G401 (cell line): ENCODE measurements around the gene AKAP7. TPM values are rescaled to one million over a fixed set of nuclear protein-coding genes. Genes with fewer than 3 reads are reported as not detected.
"Not testable (repeated sequence)": the region's sequence is repeated elsewhere in the genome, so short reads cannot be mapped to it uniquely, and the experiment has no call there.

Source experiments
- DNase-seq: peaks from one replicate; pipeline ENCODE4 v3.0.0-alpha.2; 2015; ENCODE audit warnings: low spot score
- in situ Hi-C: cut with HindIII; loops from 2 replicates; pipeline ENCODE4 v1.10.0; 2016; ENCODE audit warnings: low sequenced_read_pairs, mixed read lengths
- total RNA-seq: library from RNA; depleted of rRNA; stranded (reverse); fragments of >200 nt; shearing (Covaris generic); gene quantifications from 2 replicates; pipeline ENCODE4 v1.2.3, GENCODE V29; 2014

The AKAP7 gene
- total RNA-seq, 1 experiment from 2014 or later, result 1.8 TPM

DNA sequence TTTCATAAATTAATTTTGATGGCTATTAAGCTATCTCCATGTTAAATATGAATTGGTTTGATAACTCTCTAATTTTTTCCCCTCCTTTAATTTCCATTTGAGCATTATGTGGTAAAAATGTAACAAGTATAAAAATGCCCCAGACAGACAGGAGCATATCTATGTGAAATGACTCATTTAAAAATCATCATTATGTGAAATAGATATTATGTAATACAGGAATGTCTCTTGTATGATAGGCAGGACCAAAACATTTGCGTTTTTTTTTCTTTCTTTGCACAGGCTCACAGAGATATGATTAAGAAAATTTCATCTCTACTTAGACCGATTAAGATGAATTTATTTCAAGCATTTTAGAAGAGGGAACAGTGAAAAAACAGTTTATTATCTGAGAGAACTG is 95.8 kb downstream of the AKAP7 start:
- in situ Hi-C loops, result no loop called here
- DNase-seq, result no peak

DNA sequence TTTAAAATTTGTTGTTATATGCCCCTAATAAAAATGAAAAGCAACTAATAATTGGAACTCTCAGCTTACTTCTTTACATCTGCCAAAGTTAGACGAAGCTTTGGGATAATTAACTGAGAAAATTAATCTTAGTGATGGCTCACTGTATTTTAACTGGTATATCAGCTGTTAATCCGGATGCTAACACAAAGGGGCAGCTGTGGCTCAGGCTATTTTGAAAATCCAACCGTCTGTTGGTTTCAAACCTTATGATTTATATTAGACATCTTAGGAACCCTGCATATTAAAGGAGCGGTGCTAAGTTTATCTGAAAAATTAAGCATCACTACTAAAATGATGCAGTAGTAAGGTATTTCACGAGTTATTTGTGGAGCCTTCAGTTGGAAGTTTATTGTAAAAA is 96.6 kb downstream of the AKAP7 start:
- no peak for DNase-seq
- in situ Hi-C loops, result no loop called here

DNA sequence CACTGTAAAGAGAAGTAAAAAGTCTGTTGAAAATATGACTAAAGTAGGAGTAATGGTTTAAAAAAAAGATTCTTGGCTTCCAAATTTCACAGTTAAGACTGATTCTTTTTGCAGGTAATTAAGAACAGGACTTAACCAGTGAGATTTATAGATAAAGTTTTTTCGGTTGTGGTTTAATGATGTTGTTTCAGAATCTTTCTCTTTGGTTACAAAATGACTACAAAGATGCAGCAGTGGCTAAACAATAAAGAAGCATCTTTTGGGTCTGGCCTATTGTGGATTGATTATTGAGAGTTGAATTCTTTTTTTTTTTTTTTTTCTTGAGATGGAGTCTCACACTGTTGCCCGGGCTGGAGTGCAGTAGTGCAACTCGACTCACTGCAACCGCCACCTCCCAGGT is 109.7 kb downstream of the AKAP7 start:
- DNase-seq, result no peak
- in situ Hi-C loops, result no loop called here

DNA sequence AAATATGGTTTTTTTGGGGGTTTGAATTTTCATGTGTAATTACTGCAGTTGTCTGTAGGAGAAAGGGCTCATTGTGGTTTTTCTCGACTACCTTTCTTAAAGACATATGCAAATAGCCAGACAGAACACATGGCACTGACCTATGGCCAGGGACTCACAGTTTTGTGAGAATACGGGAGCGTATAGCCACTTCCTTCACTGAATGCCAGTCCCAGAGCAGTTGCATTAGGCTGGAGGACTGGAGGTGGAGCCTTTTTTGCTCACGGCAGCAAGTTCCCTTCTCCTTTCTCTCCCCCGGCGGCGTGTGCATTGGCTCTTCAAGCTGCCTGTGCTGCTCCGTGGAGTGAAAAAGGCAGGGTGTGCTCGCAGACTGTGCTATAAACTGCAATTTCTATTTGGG is 114.9 kb downstream of the AKAP7 start:
- in situ Hi-C loops, result no loop called here
- peak; percentile 60 for DNase-seq

DNA sequence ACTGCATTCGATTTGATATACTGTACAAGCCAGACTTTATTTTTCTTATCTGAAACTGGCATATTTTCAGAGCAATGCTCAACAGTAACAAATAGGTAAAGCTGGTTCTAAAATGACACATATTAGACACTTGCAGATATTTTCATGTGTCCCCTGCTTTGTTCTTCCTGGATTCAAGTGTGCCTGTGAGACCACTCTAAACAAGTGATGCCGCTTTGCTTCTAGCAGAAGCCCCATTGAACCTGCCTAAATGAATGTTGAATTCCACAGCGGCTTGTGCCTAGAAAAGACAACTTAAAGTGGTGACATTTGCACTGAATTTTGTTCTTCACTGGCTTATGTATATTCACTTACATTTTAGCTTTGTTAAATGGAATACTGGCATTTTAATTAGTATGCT is 115.7 kb downstream of the AKAP7 start:
- in situ Hi-C loops, result no loop called here

DNA sequence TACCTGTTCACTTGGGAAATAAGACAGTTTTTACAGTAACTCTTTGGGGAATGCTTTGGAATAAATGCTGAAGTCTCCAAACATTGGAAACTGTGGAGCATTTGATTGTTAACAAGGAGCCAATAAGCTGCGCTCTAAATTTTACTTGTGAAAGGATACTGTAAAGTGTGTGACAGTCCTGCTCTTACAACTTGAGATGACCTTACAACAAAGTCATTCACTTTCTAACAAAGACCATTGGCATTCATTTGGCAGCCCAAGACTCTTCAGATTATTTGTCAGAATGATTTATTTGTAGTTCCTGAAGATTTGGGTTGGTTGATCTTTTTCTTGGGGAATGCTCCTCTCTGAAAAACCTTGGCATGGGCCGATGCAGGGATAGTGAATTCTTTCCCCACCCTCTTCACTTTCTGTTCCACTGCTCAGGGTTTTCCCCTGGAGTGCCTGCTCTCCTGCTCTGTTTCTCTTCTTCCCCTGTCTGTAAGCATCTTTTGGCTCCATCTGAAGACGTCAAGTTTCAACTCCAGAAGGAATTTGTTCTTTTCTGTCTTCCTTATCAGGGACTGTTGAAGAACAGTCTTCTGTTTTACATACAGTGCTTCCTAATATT is 116.4 kb downstream of the AKAP7 start:
- in situ Hi-C loops, result no loop called here
- no peak for DNase-seq

More for the DNA sequence above, 115.7 kb downstream of the AKAP7 start:
- no peak for DNase-seq

DNA sequence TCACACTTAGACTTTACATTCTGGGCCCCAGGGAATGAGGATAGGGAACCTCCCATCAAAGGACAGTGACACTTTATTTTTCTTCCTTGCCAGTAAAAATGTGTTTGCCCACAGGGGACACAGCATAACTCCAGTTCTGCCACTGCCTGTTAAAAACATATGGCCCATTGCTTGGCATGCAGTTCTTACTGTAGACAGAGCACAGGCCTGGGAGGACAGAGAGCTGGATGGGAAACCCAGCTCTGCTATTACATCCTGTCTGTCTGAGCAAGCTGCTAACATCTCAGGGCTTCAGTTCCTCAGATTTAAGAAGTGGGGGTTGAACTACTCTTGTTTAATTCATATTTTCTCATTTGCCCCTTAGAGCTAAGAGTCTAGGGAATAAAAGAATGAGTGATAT is 120.2 kb downstream of the AKAP7 start:
- in situ Hi-C loops, result no loop called here
- no peak for DNase-seq

DNA sequence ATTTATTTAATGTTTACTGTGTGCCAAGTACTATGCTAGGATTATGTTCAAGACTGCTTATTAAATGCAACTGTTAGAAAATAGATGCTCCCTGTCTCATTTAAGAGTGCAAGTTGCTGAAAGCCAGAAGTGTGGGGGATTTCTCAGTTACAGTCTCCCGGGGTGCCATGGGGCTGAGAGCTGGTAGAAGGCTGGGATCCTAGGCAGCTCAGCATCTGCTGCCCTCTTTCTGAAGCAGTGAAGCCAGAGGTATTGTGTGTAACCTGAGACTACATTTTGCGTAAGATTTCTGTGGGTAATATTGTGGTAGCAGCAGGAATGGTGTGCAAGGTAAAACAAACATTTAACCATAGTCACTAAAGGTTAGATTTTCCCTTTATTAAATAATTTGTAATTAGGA is 120.6 kb downstream of the AKAP7 start:
- in situ Hi-C loops, result no loop called here
- no peak for DNase-seq

DNA sequence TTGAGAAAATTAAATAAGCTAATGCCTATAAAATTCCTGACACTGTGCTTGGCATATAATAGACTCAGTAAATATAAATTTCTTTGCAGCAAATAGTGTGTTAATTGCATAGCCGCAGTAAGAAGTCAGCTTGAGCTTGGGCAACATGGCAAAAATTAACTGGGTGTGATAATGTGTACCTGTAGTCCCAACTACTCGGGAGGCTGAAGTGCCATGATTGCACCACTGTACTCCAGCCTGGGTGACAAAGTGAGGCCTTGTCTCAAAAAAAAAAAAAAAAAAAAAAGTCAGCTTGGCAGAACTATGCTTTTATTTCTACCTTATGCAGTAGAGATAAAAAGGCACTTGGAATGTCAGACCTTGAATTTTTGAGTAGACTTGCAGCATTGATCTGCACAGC is 121.8 kb downstream of the AKAP7 start:
- DNase-seq, result no peak
- in situ Hi-C loops, result no loop called here

DNA sequence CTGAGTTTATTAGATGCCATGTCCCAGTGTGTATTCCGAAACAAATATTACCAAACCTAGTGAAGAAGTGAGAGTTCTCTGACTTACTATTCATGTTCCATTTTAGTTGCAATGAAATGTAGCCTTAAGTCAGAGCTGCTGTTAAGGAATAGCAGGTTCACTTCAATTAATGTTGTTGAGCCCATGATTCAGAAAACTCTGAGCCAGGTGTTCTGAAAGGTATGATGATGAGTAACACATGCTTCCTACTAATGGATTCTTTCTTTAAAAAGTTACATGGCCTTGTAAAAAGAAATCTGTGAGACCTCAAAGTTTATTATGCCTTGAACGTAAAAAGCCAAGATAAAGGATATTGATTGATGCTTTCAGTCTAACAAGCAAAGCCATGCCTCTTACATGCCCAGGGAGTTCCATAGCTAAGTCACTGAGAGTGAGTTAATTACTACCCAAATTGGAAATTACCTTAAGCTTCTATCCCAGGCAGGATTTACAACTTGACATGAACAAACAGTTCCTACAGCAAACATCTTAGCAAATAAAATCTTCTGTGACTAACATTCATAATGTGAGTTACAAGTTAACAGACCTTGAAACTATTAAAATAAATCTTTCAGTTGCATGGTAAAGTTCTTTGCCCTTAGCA is 122.9 kb downstream of the AKAP7 start:
- in situ Hi-C loops, result no loop called here
- no peak for DNase-seq

DNA sequence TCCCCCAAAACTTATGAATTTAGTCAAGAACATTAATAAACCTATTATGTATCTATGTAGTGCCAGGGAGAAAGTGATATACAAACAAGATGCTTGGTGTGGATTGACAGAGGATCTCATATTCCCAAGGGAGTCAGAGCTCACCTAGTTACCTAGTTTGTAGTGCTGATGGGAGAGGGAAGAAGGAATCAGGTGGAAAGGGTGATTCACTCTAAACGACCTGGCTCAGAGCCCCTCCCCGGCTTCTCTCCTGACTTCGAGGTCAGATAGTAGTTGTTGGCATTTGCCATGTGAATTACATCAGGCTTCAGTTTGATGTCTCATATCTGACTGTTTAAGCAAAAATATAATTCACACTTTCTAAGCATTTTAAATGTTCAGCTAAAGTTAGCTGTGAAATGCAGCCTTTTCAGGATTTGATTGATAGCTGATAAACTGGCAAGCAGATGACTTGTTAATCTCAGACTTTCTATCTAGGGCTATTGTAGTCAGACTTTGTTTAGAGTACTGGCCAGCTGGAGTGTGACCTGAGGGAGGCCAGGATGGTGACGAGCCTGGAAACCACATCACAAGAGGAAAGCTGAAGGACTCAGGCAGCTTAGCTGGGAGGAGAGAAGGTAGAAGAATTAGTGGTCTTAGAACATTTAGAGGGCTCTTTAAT is 123.7 kb downstream of the AKAP7 start:
- in situ Hi-C loops, result no loop called here
- no peak for DNase-seq

DNA sequence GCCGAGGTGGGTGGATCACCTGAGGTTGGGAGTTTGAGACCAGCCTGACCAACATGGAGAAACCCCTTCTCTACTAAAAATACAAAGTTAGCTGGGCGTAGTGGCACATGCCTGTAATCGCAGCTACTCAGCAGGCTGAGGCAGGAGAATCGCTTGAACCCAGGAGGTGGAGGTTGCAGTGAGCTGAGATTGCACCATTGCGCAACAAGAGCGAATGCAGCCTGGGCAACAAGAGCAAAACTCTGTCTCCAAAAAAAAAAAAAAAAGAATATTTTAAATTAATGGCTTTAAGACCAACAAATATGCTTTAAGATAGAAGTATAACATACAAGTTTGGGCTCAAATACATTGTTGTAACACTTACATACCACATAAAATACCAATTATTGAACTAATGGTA is 125.7 kb downstream of the AKAP7 start:
- in situ Hi-C loops, DNase-seq: not testable (repeated sequence)

DNA sequence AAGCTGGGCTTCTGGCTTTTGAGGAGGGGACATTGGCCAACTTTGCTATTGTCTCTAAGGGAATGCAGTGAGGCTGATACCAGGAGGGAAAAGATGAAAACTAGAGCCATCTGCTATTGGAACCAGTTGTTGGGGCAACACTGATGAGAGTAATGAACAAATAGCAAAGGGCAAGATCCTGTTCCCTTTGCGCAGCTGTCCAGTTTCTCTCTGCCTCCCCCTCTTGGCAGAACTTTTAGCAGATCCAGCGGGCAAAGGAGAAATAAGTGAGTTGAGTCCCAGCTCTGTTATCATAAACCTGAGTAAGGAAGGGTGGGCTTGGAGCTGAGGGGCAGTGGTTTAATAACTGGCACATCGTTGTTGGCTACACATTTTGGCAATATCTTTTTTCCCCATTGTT is 126.8 kb downstream of the AKAP7 start:
- in situ Hi-C loops, result no loop called here
- no peak for DNase-seq

DNA sequence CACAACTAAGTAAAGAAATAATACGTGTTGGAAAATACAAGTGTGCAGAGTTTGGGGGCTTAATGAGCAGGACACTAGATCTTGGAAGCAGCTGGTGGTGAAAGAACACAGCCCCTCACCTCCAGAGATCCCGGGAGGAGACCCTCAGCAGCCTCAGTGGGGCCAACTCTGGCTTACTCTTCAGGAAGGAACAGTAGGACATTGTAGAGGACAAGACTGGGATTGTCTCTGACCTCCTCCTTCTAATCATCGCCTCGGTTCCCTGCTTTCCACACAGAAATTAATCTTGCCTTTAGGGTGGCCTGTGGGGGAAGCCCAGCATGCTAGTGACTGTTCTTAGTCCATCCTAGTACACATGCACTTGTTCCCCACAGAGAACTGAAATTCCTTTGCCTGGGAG is 130.7 kb downstream of the AKAP7 start:
- in situ Hi-C loops, result no loop called here
- no peak for DNase-seq

DNA sequence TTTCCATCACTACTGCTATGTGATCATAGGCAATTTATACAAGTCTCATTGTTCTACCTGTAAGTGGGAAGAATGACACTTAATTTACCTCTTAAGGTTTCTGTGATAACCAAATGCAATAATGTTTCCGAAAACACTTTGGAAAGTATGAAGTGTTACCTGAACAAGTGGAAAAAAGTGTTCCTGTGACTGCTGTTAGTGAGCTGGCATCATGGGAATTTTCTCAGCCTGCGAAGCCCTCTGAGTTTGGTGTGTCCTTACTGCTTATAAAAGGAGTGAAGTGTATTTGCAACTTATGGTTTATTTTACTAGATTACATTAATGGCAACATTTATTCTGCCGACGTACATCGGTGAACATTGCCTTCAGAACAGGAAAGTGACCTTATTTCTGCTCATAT is 133.0 kb downstream of the AKAP7 start:
- in situ Hi-C loops, result no loop called here
- DNase-seq, result no peak

DNA sequence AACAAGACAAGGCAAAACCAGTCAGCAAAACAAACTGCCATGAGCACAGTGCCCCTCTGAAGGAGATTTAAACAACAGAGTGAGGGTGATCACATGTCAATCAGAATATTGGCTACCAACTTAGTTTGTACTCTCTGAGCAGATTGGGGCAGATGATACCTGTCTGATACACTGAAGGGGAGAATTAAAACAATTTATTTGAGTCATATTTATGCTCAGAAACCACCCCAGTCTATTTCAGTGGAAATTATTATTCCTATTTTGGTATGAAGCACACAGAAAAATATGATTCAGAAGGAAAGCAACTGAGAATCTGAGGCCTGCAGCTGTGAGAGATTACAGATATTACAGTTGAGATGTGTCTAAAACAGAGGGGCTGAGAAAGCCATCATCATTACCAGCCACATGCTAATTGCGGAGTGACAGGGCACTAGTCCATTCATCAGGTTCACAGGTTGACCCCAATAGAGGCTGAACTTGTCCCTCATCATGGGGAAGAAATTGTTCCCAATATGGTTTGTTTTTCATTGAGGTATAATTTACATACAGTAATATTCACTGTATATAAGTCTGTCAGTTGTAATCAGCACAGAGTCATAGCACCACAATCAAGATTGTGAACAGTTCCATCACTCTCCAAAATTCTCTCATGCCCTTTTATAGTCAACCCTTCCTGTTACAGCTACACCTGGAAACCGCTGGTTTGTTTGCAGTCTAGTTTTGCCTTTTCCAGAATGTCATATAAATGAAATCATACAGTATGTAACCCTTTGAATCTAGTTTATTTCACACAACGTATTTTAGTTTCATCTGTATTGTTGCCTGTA is 134.5 kb downstream of the AKAP7 start:
- DNase-seq, result no peak
- in situ Hi-C loops, result no loop called here

DNA sequence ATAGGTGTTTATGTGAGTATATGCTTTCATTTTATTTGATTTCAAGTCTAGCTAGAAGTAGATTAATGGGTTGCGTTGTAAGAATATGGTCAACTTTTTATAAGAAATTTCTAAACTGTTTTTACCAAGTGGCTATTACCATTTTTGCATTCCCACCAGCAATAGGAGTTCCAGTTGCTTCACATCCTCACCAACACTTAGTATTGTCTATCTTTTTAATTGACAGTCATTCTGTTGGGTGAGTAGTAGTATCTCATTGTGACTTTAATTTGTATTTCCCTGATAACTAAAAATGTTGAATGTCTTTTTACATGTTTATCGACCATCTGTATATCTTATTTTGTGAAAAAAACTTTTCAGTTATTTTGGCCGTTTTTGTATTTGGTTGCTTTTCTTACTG is 135.3 kb downstream of the AKAP7 start:
- no peak for DNase-seq
- in situ Hi-C loops, result no loop called here

DNA sequence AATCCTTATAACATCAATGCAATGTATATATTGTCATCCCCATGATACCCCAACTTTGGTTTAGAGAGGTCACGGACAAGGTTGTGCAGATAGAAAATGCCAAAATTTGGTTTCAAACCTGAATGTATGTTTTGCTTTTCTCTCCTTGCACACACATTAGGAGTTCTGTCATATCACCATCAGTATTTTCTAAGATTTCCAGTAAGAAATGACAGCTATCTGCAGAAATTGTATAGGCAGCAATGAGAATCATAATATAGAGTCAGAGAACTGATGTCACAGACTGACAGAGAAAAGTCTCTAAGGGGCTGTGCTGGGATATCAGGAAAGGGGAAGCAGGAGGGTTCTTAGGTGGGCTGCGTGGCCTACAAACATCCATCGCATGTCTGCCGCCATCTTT is 140.0 kb downstream of the AKAP7 start:
- in situ Hi-C loops, result no loop called here
- DNase-seq, result no peak

DNA sequence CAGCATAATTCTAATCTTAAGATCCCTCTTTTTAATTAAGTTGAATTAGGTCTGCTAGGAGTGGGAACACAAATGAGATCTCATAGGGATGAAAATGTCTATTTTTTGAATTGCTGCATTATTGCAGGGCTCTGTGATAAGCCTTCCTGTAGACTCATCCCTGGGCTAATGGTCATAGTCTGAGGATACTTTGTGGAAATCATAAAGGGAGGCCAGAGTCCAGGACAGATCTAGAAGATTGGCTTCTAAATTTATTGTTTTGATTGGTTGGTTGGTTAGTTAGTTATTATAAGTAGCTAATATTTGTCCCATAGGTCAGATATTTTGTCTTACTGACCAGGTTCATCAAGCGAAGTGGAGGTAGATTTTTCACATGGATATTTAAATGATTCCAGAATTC is 142.3 kb downstream of the AKAP7 start:
- no peak for DNase-seq
- in situ Hi-C loops, result no loop called here
